ENCODE data around the gene DEFB132.
A peak's percentile ranks its signal among the peaks of the same experiment; 100 is the strongest.
"Not testable (repeated sequence)": the region's sequence is repeated elsewhere in the genome, so short reads cannot be mapped to it uniquely, and the experiment has no call there.

Gene DEFB132

DNA sequence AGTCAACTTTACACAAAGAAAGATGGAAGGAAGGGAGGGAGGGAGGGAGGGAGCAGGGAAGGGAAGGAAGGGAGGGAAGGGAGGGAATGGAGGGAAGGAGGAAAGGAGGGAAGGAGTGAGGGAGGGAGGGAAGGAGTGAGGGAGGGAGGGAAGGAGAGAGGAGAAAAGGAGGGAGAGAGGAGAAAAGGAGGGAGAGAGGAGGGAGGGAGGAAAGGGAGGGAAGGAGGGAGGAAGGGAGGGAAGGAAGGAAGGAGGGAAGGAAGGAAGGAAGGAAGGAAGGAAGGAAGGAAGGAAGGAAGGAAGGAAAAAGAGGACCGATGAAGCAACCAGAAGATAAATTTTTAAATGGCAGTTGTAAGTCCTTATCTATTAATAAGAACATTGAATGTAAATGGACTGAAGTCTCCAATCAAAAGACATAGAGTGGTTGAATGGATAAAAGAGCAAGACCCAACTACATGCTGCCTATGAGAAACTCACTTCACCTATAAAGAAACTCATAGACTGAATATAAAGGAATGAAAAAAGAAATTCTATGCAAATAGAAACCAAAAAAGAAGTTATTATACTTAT, 36.2 kb upstream of the DEFB132 start:
- TF ChIP-seq, protein P1, sequence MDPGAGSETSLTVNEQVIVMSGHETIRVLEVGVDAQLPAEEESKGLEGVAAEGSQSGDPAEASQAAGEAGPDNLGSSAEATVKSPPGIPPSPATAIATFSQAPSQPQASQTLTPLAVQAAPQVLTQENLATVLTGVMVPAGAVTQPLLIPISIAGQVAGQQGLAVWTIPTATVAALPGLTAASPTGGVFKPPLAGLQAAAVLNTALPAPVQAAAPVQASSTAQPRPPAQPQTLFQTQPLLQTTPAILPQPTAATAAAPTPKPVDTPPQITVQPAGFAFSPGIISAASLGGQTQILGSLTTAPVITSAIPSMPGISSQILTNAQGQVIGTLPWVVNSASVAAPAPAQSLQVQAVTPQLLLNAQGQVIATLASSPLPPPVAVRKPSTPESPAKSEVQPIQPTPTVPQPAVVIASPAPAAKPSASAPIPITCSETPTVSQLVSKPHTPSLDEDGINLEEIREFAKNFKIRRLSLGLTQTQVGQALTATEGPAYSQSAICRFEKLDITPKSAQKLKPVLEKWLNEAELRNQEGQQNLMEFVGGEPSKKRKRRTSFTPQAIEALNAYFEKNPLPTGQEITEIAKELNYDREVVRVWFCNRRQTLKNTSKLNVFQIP (CRISPR knock-in tag; IDR thresholded peaks at IDR 0.05; ENCODE audit: borderline replicate concordance, low read depth) = no peak
- TF ChIP-seq ZFP30 (CRISPR knock-in tag; IDR thresholded peaks at IDR 0.05) (no peak), CSDC2 (CRISPR knock-in tag; IDR thresholded peaks at IDR 0.05) (no peak), ZNF70 (CRISPR knock-in tag; IDR thresholded peaks at IDR 0.05) (no peak), ZNF8 (CRISPR knock-in tag; IDR thresholded peaks at IDR 0.05) (no peak), ESRRG (CRISPR knock-in tag; IDR thresholded peaks at IDR 0.05) (no peak)
- TF ChIP-seq, protein P2, sequence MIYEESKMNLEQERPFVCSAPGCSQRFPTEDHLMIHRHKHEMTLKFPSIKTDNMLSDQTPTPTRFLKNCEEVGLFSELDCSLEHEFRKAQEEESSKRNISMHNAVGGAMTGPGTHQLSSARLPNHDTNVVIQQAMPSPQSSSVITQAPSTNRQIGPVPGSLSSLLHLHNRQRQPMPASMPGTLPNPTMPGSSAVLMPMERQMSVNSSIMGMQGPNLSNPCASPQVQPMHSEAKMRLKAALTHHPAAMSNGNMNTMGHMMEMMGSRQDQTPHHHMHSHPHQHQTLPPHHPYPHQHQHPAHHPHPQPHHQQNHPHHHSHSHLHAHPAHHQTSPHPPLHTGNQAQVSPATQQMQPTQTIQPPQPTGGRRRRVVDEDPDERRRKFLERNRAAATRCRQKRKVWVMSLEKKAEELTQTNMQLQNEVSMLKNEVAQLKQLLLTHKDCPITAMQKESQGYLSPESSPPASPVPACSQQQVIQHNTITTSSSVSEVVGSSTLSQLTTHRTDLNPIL (CRISPR knock-in tag; IDR thresholded peaks at IDR 0.05; ENCODE audit: low read depth) = no peak
- ATAC-seq = no peak

DNA sequence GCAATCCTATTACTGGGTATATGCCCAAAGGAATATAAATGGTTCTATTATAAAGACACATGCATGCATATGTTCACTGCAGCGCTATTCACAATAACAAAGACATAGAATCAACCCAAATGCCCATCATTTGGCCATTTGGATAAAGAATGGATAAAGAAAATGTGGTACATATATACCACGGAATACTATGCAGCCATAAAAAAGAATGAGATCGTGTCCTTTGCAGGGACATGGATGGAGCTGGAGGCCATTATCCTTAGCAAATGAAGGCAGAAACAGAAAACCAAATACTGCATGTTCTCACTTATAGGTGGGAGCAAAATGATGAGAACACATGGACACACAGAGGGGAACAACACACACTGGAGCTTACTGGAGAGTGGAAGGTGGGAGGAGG, 31.6 kb upstream of the DEFB132 start:
- peak; percentile 53; the same call in 1 of the 2 replicates for TF ChIP-seq ZNF8 (CRISPR knock-in tag; IDR thresholded peaks at IDR 0.05)
- ATAC-seq = not testable (repeated sequence)

GRCh38 chr20:226958-227357, 30.6 kb upstream of the DEFB132 start, which contains the start of gene DEFB129:
Gene DEFB129, plus strand, starts transcription at chr20:227258. Its CDS starts 31 bp downstream, at chr20:227289.
- TF ChIP-seq, protein P2 (CRISPR knock-in tag; IDR thresholded peaks at IDR 0.05; ENCODE audit: low read depth) = no peak
- no peak for TF ChIP-seq ZNF8 (CRISPR knock-in tag; IDR thresholded peaks at IDR 0.05)
- TF ChIP-seq, protein P3, sequence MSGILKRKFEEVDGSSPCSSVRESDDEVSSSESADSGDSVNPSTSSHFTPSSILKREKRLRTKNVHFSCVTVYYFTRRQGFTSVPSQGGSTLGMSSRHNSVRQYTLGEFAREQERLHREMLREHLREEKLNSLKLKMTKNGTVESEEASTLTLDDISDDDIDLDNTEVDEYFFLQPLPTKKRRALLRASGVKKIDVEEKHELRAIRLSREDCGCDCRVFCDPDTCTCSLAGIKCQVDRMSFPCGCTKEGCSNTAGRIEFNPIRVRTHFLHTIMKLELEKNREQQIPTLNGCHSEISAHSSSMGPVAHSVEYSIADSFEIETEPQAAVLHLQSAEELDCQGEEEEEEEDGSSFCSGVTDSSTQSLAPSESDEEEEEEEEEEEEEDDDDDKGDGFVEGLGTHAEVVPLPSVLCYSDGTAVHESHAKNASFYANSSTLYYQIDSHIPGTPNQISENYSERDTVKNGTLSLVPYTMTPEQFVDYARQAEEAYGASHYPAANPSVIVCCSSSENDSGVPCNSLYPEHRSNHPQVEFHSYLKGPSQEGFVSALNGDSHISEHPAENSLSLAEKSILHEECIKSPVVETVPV (CRISPR knock-in tag; IDR thresholded peaks at IDR 0.05) = no peak
- no peak for TF ChIP-seq RARB (CRISPR knock-in tag; IDR thresholded peaks at IDR 0.05)
- TF ChIP-seq OSR1 (CRISPR knock-in tag; IDR thresholded peaks at IDR 0.05) = no peak
- TF ChIP-seq, protein P4, sequence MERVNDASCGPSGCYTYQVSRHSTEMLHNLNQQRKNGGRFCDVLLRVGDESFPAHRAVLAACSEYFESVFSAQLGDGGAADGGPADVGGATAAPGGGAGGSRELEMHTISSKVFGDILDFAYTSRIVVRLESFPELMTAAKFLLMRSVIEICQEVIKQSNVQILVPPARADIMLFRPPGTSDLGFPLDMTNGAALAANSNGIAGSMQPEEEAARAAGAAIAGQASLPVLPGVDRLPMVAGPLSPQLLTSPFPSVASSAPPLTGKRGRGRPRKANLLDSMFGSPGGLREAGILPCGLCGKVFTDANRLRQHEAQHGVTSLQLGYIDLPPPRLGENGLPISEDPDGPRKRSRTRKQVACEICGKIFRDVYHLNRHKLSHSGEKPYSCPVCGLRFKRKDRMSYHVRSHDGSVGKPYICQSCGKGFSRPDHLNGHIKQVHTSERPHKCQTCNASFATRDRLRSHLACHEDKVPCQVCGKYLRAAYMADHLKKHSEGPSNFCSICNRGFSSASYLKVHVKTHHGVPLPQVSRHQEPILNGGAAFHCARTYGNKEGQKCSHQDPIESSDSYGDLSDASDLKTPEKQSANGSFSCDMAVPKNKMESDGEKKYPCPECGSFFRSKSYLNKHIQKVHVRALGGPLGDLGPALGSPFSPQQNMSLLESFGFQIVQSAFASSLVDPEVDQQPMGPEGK (CRISPR knock-in tag; IDR thresholded peaks at IDR 0.05; ENCODE audit: borderline replicate concordance) = no peak
- no peak for TF ChIP-seq ZFP30 (CRISPR knock-in tag; IDR thresholded peaks at IDR 0.05)
- TF ChIP-seq ZNF70 (CRISPR knock-in tag; IDR thresholded peaks at IDR 0.05) = no peak
- TF ChIP-seq, protein P1 (CRISPR knock-in tag; IDR thresholded peaks at IDR 0.05; ENCODE audit: borderline replicate concordance, low read depth) = no peak
- no peak for ATAC-seq

DNA sequence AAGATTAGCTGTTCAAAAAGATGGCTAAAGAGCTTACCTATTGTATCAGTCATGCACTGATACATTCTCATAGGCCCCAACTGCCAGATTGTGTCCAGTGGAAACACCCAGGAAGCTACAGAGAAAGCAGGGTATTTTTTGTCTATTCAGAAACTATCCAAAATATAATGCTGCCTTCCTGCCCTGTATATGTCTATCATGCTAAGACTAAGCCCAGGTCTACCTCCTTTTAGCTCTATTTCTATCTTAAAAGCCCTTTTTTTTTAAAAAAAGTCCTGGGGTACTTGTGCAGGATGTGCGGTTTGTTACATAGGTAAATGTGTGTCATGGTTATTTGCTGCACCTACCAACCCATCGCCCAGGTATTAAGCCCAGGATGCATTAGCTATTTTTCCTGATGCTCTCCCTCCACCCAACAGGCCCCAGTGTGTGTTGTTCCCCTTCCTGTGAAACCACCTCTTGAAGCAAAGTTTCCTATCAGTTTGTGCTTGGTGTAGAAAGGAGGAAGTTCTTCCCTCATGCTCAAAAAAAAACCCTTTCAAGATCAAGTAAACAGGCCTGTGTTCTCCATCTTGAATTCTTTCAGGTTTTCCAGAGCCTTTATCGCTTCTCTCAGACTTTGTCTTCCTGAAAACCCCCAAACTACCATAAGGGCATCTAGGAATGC, 30.0 kb upstream of the DEFB132 start:
- TF ChIP-seq, protein P1 (CRISPR knock-in tag; IDR thresholded peaks at IDR 0.05; ENCODE audit: borderline replicate concordance, low read depth) = no peak
- no peak for TF ChIP-seq CSDC2 (CRISPR knock-in tag; IDR thresholded peaks at IDR 0.05)
- no peak for TF ChIP-seq ESRRG (CRISPR knock-in tag; IDR thresholded peaks at IDR 0.05)
- TF ChIP-seq SNAI2 (CRISPR knock-in tag; IDR thresholded peaks at IDR 0.05) = no peak
- TF ChIP-seq OSR1 (CRISPR knock-in tag; IDR thresholded peaks at IDR 0.05) = no peak
- TF ChIP-seq ZNF565 (CRISPR knock-in tag; conservative IDR thresholded peaks at IDR 0.05; ENCODE audit: low read depth) = no peak
- TF ChIP-seq, protein P3 (CRISPR knock-in tag; IDR thresholded peaks at IDR 0.05) = no peak
- TF ChIP-seq ARNTL (CRISPR knock-in tag; IDR thresholded peaks at IDR 0.05; ENCODE audit: borderline replicate concordance, low read depth) = no peak
- no peak for TF ChIP-seq PPARA (CRISPR knock-in tag; IDR thresholded peaks at IDR 0.05; ENCODE audit: borderline replicate concordance)
- no peak for TF ChIP-seq TCF4 (CRISPR knock-in tag; IDR thresholded peaks at IDR 0.05; ENCODE audit: borderline replicate concordance)
- TF ChIP-seq ISL1 (CRISPR knock-in tag; IDR thresholded peaks at IDR 0.05) = no peak
- TF ChIP-seq RARB (CRISPR knock-in tag; IDR thresholded peaks at IDR 0.05) = no peak
- ATAC-seq = no peak

Data from SK-N-SH treated with all-trans-retinoic acid at 6 μM for 48 hours (cell line).